Measurements from ENCODE around the gene CELF2.

CELF2 gene

DNA sequence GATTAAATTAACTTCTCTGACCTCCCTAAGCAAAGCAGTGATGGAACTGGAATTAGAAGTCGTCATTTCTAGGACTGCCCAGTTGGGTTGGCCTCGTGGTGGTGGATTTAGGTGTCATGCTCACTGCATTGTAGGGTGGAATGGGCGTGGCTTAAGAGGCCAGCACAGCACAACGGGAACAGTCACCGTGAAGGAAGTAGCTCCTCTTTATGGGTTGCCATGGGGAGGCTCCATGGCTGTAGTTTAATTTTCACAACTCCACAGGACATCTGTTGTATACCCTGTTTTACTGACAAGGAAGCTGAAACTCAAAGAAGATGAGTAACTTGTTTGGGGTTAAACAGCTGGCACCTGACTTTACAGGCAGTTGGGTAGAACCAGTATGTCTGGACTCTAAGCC lies 208.3 kb downstream of the CELF2 start:
- no peak overlapping the region for H3K27ac ChIP-seq
- TF ChIP-seq, protein P1, sequence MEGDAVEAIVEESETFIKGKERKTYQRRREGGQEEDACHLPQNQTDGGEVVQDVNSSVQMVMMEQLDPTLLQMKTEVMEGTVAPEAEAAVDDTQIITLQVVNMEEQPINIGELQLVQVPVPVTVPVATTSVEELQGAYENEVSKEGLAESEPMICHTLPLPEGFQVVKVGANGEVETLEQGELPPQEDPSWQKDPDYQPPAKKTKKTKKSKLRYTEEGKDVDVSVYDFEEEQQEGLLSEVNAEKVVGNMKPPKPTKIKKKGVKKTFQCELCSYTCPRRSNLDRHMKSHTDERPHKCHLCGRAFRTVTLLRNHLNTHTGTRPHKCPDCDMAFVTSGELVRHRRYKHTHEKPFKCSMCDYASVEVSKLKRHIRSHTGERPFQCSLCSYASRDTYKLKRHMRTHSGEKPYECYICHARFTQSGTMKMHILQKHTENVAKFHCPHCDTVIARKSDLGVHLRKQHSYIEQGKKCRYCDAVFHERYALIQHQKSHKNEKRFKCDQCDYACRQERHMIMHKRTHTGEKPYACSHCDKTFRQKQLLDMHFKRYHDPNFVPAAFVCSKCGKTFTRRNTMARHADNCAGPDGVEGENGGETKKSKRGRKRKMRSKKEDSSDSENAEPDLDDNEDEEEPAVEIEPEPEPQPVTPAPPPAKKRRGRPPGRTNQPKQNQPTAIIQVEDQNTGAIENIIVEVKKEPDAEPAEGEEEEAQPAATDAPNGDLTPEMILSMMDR (conservative IDR thresholded peaks at IDR 0.05), result no peak

DNA sequence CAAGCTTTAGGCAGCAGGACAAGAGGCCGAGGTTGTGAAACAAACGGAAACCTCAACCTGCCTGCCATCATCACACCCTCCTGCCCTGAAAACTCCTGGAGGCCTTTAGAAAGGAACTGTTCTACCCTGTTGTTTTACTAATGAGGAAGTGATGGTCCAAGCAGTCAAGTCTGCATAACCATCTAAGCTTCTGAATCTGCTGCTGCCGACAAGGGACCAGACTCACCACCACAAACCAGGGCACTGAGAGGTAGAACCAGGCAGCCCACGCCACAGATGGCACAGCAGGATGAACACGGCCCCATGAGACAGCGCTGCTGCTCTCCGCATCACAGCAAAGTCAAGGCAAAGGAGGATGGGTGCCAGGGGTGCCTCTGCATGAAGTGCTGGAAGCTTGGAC lies 209.4 kb downstream of the CELF2 start:
- TF ChIP-seq, protein P1 (conservative IDR thresholded peaks at IDR 0.05), result no peak
- H3K27ac ChIP-seq, result no peak overlapping the region

DNA sequence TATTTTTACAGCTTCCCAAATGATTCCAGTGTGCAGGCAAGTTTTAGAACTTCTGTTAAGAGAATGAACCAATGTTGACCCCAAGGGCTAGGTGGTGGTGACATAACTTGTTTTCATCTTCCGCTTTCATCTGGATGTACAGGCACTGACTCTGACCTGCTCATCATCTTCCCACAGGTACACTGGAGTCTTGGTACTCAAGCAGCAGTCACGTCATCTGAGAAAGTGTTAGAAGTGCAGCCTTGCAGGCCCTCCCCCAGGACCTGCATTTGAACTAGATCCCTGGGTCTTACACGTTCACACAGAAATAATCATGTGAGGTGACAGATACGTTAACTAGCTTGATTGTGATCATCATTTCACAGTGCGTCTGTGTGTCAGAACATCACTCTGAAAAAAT lies 212.2 kb downstream of the CELF2 start:
- TF ChIP-seq, protein P1 (conservative IDR thresholded peaks at IDR 0.05), result no peak
- no peak overlapping the region for H3K27ac ChIP-seq

DNA sequence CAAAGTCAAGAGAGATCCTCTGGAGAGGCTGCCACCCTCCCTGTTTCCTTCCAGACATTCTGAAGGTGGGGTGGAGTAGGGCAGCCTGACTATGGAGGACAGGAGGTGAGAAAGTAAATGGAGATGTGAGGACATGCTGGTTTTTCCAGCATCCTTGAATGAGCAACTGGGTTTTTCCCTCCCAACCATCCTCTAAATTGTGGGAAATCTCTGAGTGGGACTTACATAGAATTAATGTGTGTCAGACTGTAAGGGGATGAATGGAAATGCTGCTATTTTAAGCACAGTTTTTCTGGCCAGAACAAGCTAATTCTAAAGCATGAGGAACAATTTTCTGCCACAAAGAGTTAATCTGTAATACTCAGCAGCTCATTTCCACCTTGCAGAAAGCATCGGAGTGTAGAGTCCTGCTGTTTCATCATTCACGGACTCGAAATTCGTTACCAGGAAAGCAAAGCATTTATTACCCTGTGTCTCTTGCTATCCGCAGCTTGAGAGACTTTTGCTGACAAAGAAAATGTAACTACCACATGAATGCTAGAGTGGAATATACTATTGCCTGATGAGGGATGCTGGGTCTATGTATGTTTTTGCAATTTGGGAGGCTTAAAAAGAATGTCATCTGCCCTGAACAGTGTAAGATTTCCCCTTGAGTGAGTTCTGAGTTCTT lies 213.0 kb downstream of the CELF2 start:
- TF ChIP-seq, protein P1 (conservative IDR thresholded peaks at IDR 0.05), result no peak
- H3K27ac ChIP-seq, result no peak overlapping the region

DNA sequence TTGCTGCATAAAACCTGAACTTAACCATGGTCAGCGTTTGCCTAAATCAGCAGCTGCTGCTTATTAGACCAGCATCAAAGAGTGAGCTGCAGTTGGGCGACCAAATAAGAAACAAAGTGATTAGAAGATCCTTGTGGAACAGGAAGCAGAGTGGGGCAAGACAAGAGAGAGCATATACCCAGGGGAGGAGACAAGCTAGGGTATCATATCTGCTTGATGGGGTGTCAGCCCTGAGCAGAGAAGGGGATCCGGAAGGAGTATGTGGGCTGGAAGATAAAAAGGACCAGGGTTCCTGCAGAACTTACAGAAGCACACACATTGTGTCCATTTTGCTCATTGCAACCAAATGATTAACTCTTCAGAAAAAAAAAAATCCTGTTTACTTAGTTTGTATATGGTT lies 213.6 kb downstream of the CELF2 start:
- TF ChIP-seq, protein P1 (conservative IDR thresholded peaks at IDR 0.05), result no peak
- H3K27ac ChIP-seq, result no peak overlapping the region

DNA sequence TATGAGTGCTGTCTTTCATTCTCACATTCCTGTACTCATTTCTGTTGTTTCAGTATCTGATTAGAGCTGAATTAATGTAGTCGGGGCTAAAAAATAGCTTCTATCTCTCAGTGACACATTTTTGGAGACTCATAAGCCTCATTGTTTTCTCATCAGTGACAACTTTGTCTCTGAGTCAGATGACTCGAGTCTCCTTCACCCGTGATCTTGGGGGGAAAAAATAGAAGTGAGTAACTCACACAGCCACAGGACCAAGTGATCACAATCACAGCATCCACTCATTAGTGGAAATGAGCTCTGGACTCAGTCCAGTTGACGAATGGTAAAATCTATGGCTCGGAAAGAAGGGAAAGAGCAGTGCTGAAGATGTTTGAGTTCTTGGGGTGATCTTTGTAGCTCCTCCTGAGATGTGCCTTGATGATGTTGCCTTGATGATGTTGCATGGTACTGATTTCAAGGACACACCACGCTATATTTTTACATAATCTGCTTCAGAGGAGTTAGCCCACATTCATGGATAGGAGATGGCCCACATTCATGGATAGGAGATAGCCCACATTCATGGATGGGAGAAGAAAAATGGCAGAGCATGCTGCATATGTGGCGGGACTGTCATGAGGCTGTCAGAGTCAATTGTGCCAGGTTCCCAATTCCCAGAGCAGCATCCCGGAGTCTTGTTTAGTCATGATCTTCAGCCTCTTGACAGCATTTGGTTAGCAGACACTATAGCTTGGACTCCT lies 214.7 kb downstream of the CELF2 start:
- TF ChIP-seq, protein P1 (conservative IDR thresholded peaks at IDR 0.05), result no peak
- H3K27ac ChIP-seq, result no peak overlapping the region

DNA sequence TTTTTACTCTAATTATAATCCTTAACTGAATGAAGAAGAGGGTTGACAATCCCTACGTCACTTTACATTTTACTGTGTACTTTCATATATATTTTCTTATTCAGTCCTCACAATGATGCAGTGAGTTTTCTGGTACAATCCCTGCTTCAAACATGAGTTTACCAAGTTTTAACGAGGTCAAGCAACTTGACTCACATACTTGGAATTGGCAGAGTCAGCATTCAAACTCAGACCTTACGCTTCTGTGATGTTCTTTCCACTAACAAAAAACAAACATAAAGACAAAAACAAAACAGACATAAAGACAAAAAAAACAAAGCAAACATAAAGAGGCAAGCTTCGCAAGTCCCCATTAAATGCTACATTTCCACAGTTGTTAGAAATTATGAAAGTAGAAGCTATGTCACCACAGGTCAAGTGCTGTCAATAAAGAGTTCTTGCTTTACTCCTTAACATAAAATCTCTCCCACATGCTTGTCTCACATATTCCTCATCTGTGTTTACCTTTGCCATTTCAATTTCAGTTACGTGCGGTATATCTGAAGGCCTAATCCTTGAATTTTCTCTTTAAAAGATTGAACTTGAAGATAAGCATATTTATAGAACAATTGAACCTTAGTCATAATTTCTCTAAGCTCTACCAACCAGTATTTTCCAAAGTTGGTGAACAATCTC lies 217.3 kb downstream of the CELF2 start:
- H3K27ac ChIP-seq, result no peak overlapping the region
- TF ChIP-seq, protein P1 (conservative IDR thresholded peaks at IDR 0.05), result no peak
